MCF 10A (cell line): Measurements from ENCODE around the gene HOXB6. TPM values are rescaled to one million over a fixed set of nuclear protein-coding genes. Genes with fewer than 3 reads are reported as not detected.

Experiments
- BruUV-seq: library from RNA; stranded (reverse); fragments of 400-500 nt; replicated peaks from 2 replicates; lab custom pipeline; 2021; lab: Mats Ljungman, UMichigan
- CTCF ChIA-PET: fragments of 300-600 bp; sonication (Branson Sonifier 250); formaldehyde crosslinking; extraction: SDS; loops from one replicate; lab custom pipeline; 2021; ENCODE audit warnings: antibody characterized with exemption, inconsistent platforms; lab: Yijun Ruan, JAX
- POLR2A ChIA-PET: fragments of 300-600, 350-650 bp; sonication (Branson Sonifier 250); formaldehyde crosslinking; extraction: SDS; loops from one replicate; lab custom pipeline; 2020; ENCODE audit warnings: antibody characterized with exemption, inconsistent platforms; lab: Yijun Ruan, JAX
- DNase-seq: peaks from one replicate; pipeline ENCODE4 v3.0.0-alpha.2; 2018; ENCODE audit not compliant: unreplicated experiment
- H3K27ac Mint-ChIP-seq: one replicate; pipeline ENCODE4 v1.8.0; 2022; ENCODE audit warnings: mild to moderate bottlenecking, low read depth, mixed read lengths; ENCODE audit not compliant: unreplicated experiment
- H3K27me3 Mint-ChIP-seq: one replicate; pipeline ENCODE4 v1.8.0; 2022; ENCODE audit warnings: mixed read lengths; ENCODE audit not compliant: insufficient read depth, unreplicated experiment
- H3K36me3 Mint-ChIP-seq: one replicate; pipeline ENCODE4 v1.8.0; 2022; ENCODE audit warnings: mild to moderate bottlenecking, moderate library complexity, mixed read lengths; ENCODE audit not compliant: insufficient read depth, unreplicated experiment
- H3K4me1 Mint-ChIP-seq: one replicate; pipeline ENCODE4 v1.8.0; 2022; ENCODE audit warnings: mixed read lengths; ENCODE audit not compliant: insufficient read depth, unreplicated experiment
- H3K4me3 Mint-ChIP-seq: one replicate; pipeline ENCODE4 v1.8.0; 2022; ENCODE audit warnings: mild to moderate bottlenecking, moderate library complexity, mixed read lengths; ENCODE audit not compliant: unreplicated experiment
- H3K9me3 Mint-ChIP-seq: one replicate; pipeline ENCODE4 v1.8.0; 2022; ENCODE audit warnings: mixed read lengths; ENCODE audit not compliant: unreplicated experiment
- CTCF ChIP-seq: fragments of 200-600 bp; IDR thresholded peaks from one replicate; pipeline ENCODE4 v1.8.0; 2022; ENCODE audit warnings: antibody characterized with exemption, mild to moderate bottlenecking; ENCODE audit not compliant: unreplicated experiment
- intact Hi-C: fragments of 100-400 bp; cut with micrococcal nuclease; formaldehyde crosslinking; loops from 2 replicates; pipeline ENCODE4 v1.14.1; 2022
- total RNA-seq: library from RNA; stranded (reverse); gene quantifications from 2 replicates; pipeline ENCODE4 v1.2.3, GENCODE V29; 2022

Gene HOXB6
- total RNA-seq, 1 experiment from 2014 or later = not detected

GRCh38 chr17:48628649-48629410 lies 24.0 kb upstream of the HOXB6 start:
- ChIA-PET CTCF (interaction anchor here (0.6 to 0.7 kb wide), 2 partner anchors 221 to 404 kb away, joined by 3 to 6 read pairs; no protein-coding TSS in a partner anchor), POLR2A (interaction anchor here (0.6 to 1.4 kb wide), 5 partner anchors 10 to 508 kb away, joined by 3 to 4 read pairs (median 3); no protein-coding TSS in a partner anchor)
- H3K36me3 Mint-ChIP-seq = no peaks in the 10 kb centered on the region
- no TSS peak for BruUV-seq
- intact Hi-C loops = no loop called here
- no peak overlapping the region for H3K4me3 Mint-ChIP-seq
- no peak for TF ChIP-seq CTCF
- no peak for DNase-seq
- H3K27me3 Mint-ChIP-seq = peaks cover 96% of the 10 kb centered on the region
- peaks cover 6% of the 10 kb centered on the region for H3K4me1 Mint-ChIP-seq
- no peaks in the 10 kb centered on the region for H3K9me3 Mint-ChIP-seq
- no peak overlapping the region for H3K27ac Mint-ChIP-seq

- Mint-ChIP-seq H3K27me3 (peaks cover 99% of the 10 kb centered on the region), H3K4me3 (no peak overlapping the region), H3K27ac (no peak overlapping the region), H3K36me3 (no peaks in the 10 kb centered on the region), H3K9me3 (no peaks in the 10 kb centered on the region), H3K4me1 (peaks cover 6% of the 10 kb centered on the region)
- POLR2A ChIA-PET = interaction anchor here (0.6 to 1.1 kb wide), 3 partner anchors 9 to 308 kb away, joined by 3 read pairs; no protein-coding TSS in a partner anchor
- CTCF ChIA-PET = interaction anchor here (0.6 to 1.3 kb wide), 2 partner anchors 9 to 405 kb away, joined by 3 to 4 read pairs; no protein-coding TSS in a partner anchor
- intact Hi-C loops = no loop called here
- no peak for TF ChIP-seq CTCF
- BruUV-seq = no TSS peak
- no peak for DNase-seq
These were observed 23.1 kb upstream of the HOXB6 start for GRCh38 chr17:48627623-48628521.

DNA sequence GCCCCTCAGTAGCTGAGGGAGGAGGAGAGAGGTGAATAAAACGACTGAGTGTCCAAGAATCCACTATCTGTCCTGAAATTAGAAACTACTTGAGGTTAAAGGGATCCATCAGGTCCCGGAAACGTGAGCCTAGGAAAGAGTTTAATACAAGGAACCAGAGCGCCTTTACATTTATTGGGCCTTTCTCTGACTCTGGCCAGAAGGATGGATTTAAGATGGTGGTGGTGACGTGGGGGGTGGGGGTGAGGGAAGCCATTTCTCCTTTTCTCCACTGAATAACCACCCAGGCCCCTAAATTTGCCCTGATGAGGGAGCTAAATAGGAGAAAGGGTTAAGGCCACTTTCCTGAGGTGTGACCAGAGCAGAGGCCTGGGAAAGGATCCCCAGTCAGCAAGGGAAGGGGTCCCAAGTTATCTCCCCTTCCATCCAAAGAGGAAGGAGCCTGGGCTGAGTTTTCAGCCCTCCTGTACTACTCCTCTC lies 22.4 kb upstream of the HOXB6 start:
- BruUV-seq = no TSS peak
- no peaks in the 10 kb centered on the region for H3K9me3 Mint-ChIP-seq
- DNase-seq = no peak
- H3K27me3 Mint-ChIP-seq = peaks cover 99% of the 10 kb centered on the region
- peaks cover 6% of the 10 kb centered on the region for H3K4me1 Mint-ChIP-seq
- ChIA-PET POLR2A (interaction anchor here (1.1 to 1.8 kb wide), 3 partner anchors 9 to 363 kb away, joined by 3 to 5 read pairs (median 3); no protein-coding TSS in a partner anchor), CTCF (interaction anchor here (0.7 to 1.3 kb wide), 2 partner anchors 9 to 40 kb away, joined by 3 to 4 read pairs; no protein-coding TSS in a partner anchor)
- intact Hi-C loops = no loop called here
- no peak for TF ChIP-seq CTCF
- H3K27ac Mint-ChIP-seq = no peak overlapping the region
- H3K36me3 Mint-ChIP-seq = peaks cover 5% of the 10 kb centered on the region
- H3K4me3 Mint-ChIP-seq = peak overlapping the region; percentile 72
